GM19043 (cell line): ENCODE measurements around the gene KDR.

Experiments used
- ATAC-seq: cut with Tn5 transposase; IDR thresholded peaks from one replicate; pipeline ENCODE4 v1.9.1; 2021; ENCODE audit warnings: low read depth; ENCODE audit not compliant: unreplicated experiment

The KDR gene

GRCh38 chr4:55125087-55125721 is at the start of gene KDR:
Gene KDR (minus strand): TSS chr4:55125595. CDS start chr4:55125293, 302 bp downstream.
- ATAC-seq = no peak

GRCh38 chr4:55173580-55173979 is 48.2 kb upstream of the KDR start:
- no peak for ATAC-seq

DNA sequence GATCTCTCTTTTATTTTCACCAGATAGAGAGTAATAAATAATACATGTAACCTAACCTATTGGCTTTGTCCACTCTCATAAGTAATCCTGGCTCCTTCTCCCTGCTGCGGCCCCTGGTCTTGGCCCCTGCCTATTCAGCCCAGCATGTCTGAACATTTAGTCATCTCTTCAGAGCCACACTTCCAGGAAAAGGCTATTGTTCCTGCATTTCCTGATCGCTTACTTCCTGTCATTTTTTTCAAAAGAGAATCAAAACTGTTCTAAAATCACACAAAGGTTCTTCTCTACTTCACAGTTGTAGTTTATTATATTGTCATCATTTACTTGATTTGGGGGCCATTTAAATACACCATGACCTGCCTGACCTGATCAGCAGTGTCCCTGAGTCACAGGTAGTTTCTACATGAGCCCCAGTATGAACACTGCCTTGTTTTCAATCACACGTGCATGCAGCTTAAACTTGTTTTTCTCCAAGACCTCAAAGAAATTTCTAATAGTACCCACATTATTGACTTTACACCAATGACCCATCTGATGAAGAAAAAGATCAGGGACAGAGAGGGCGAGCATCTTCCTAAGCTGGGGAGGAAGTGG is 47.4 kb upstream of the KDR start:
- no peak for ATAC-seq

- no peak for ATAC-seq
Observed at GRCh38 chr4:55170462-55170861, 45.1 kb upstream of the KDR start.

DNA sequence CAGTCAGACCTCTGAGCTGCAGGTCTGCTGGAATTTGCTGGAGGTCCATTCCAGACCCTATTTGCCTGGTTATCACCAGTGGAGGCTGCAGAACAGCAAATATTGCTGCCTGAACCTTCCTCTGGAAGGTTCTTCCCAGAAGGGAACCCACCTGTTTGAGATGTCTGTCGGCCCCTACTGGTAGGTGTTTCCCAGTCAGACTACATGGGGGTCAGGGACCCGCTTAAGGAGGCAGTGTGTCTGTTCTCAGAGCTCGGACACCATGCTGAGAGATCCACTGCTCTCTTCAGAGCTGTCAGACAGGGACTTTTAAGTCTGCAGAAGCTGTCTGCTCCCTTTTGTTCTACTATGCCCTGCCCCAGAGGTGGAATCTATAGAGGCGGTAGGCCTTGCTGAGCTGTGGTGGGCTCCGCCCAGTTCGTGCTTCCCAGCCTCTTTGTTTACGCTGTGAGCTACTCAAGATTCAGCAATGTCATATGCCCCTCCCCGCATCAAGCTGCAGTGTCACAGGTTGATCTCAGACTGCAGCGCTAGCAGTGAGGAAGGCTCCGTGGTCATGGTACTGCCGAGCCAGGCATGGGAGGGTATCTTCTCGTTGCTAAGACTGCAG is 44.1 kb upstream of the KDR start:
- no peak for ATAC-seq

- no peak for ATAC-seq
Observed at GRCh38 chr4:55162396-55162795, 37.0 kb upstream of the KDR start.

DNA sequence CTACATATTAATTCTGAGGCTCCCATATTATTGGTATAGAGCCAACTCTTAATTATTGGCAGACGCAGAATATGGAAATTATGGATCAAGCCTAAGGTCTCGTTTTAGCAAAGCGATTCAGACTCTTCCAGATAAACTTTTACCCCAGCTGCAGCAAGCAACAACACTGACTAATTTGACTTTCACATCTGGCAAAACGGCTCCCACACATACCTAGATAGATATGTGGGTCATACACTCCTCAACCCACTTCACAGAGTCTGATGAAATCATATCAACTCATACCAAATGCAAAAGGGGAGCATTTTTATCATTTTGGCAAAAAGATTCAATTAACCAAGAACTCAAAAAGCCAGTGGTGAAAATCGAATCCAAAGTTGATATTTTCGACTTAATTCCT is 36.3 kb upstream of the KDR start:
- no peak for ATAC-seq

- ATAC-seq = no peak
Observed at GRCh38 chr4:55159851-55160250, 34.5 kb upstream of the KDR start.

DNA sequence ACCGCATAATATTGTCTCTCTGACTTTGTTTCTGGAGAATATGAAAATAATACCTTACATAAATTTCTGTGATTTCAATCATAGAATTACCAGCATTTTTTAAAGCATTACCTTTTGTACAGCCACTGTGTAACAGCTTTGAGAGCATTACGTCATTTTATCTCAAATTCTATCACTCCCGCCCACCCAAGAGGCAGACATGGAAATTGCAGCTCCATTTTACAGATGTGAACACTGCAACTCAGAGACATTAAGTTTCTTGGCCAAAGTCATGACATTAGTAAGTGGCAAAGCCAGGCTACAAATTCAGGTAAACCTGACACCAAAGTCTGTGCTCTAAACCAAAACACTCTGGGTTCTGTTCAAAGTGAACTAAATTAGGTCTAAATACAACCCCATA is 33.6 kb upstream of the KDR start:
- no peak for ATAC-seq

GRCh38 chr4:55157559-55158277 is 32.3 kb upstream of the KDR start:
- ATAC-seq = no peak

DNA sequence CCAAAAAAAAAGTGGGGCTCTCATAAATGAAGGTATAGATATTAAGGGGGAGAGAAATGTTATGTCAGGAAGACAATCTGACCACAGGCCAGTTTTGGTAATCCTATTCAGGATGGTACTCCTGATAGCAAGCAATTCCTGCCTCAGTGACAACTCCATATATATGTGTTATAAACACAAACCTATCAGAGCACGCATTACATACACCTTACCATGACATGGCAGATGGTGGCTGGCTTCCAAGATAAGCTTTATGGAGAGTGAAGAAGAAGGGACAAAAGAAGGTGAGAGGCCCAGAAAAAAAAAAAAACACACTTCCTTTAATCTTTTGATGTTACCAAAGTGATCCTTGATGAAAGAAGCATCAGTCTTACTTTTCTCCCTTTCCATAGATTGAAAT is 29.5 kb upstream of the KDR start:
- ATAC-seq = no peak

GRCh38 chr4:55154290-55154880 is 29.0 kb upstream of the KDR start:
- ATAC-seq = no peak

- no peak for ATAC-seq
Observed at GRCh38 chr4:55143858-55144257, 18.5 kb upstream of the KDR start.

- no peak for ATAC-seq
Observed at GRCh38 chr4:55138367-55138766, 13.0 kb upstream of the KDR start.

DNA sequence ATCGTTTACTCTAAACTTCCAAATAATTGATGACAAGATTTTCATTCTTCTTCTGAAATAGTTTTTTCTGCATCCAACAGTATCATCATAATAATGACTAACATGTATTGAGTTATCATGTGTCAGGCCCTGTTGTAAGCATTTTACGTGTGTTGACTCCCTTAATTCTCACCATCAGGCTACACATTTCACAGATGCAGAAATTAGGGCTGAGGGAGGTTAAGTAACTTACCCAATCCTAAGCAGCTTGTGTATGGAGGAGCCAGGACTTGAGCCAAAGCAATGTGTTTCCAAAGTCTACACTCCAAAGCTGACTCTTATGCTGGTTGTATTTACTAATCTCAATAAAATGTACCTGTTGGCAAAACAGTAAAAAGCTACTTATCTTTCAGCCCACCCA is 11.2 kb upstream of the KDR start:
- no peak for ATAC-seq

DNA sequence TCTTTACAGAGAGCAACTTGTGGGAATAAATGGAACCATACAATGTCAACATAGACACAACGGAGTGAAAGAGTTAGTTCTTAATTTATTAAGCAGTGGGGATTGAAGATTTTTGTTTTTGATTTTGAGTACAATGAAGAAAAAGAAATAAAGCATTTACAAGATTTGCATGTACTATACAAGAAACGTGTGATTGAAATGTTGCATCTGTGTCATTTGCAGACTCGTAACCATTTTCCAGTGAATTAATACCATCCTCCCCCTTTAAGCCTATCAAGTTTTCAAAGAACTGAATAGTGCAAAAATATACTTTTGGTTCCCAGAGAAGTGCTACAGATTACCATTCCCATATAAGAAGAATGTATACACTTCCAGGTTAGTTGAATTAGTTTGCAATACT is 8.6 kb upstream of the KDR start:
- no peak for ATAC-seq

DNA sequence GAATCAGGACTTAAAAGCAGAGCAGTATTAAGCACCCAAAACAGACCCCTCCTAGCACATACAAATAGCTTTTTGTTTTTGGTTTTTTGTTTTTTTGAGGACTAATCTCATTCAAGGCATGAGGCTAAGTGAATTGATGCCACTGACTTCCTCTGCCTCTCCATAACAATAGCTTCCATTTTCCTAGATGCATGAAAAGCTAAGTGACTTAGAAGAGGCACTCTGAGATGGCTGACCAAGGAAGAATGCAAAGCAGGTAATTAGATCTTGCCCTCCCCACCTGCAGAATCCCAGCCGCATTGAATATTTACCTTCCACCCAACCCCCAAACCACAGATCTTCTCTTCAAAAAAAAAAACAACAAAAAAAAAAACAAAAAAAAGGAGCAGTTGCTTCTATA is 7.4 kb upstream of the KDR start:
- no peak for ATAC-seq

GRCh38 chr4:55127521-55127920 is 2.1 kb upstream of the KDR start:
- ATAC-seq = no peak

GRCh38 chr4:55127053-55127452 is 1.7 kb upstream of the KDR start:
- no peak for ATAC-seq

DNA sequence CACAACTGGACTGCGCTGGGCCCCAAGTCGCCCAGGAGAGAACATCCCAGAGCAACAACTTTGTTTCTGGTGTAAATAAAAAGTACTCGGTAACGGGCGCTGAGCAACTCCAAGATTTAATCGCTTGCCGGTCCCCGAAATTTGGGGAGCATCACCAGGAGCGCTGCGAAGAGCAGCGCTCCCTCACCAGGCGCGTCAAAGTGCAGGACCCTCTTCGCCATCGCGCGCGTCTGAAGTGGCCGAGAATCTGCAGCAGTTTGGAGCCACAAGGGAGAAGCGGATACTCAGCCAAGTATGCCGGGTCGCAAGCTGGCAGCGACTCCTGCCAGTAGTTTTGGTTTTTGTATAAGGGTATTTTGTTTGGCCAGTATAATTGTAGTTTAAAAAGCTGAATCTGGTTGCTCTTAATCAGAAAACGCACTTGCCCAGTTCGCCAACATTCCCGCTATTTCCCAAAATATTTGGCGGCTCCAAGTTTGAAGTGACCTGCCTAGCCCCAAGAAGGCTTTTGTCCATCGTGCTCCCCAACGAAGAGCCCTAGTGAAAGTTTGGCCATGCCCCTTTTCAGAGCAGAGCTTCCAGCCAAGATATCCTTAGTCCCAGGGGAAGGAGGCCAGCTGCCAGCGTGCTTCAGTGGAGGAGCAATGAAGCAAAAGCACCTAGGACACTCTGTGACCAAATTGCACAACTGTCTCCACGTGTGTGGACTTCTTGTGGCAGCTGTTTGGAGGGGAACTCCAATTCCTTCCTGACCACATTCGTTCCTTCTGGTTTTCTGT is 557 bp upstream of the KDR start:
- no peak for ATAC-seq
